Astrocyte (in vitro differentiated cells and primary cell): ENCODE results near the gene FABP1. TPM values are rescaled to one million over a fixed set of nuclear protein-coding genes. Genes with fewer than 3 reads are reported as not detected.

Experiments
- DNase-seq: peaks from one replicate; pipeline ENCODE4 v3.0.0-alpha.2; 2010; ENCODE audit warnings: low read depth
- FAIRE-seq: peaks from 2 replicates; lab custom pipeline; 2011; peaks lifted over from hg19 to GRCh38; lab: Jason Lieb, UNC
- H2AFZ ChIP-seq: 2 replicates; pipeline ENCODE4 v1.6.0; 2012; ENCODE audit warnings: low read depth, low read length, inconsistent platforms
- H3K27ac ChIP-seq: 2 replicates; pipeline ENCODE4 v1.5.1; 2011; ENCODE audit warnings: low read depth, low read length, inconsistent platforms
- H3K27me3 ChIP-seq: 2 replicates; pipeline ENCODE4 v1.6.0; 2011; ENCODE audit warnings: low read length, inconsistent platforms; ENCODE audit not compliant: insufficient read depth
- H3K36me3 ChIP-seq: 2 replicates; pipeline ENCODE4 v1.5.1; 2011; ENCODE audit warnings: low read length, inconsistent platforms; ENCODE audit not compliant: insufficient read depth
- H3K4me1 ChIP-seq: 2 replicates; pipeline ENCODE4 v1.5.1; 2011; ENCODE audit warnings: low read length, inconsistent platforms; ENCODE audit not compliant: insufficient read depth
- H3K4me2 ChIP-seq: 2 replicates; pipeline ENCODE4 v1.6.0; 2012; ENCODE audit warnings: low read length, inconsistent platforms
- H3K4me3 ChIP-seq: 2 replicates; pipeline ENCODE4 v1.5.1; 2011; ENCODE audit warnings: low read depth, mild to moderate bottlenecking, low read length, inconsistent platforms; ENCODE audit not compliant: insufficient read depth
- H3K79me2 ChIP-seq: 2 replicates; pipeline ENCODE4 v1.6.0; 2012; ENCODE audit warnings: mild to moderate bottlenecking, low read length, inconsistent platforms; ENCODE audit not compliant: insufficient read depth
- H3K9ac ChIP-seq: 2 replicates; pipeline ENCODE4 v1.6.0; 2012; ENCODE audit warnings: mild to moderate bottlenecking, low read length, inconsistent platforms
- H3K9me3 ChIP-seq: 2 replicates; pipeline ENCODE4 v1.5.1; 2012; ENCODE audit warnings: low read depth, mild to moderate bottlenecking, low read length, inconsistent platforms; ENCODE audit not compliant: insufficient read depth
- H4K20me1 ChIP-seq: 2 replicates; pipeline ENCODE4 v1.6.0; 2012; ENCODE audit warnings: low read length, inconsistent platforms; ENCODE audit not compliant: insufficient read depth
- H3K27ac Mint-ChIP-seq: one replicate; pipeline ENCODE4 v1.8.0; 2021; ENCODE audit warnings: mild to moderate bottlenecking, mixed read lengths; ENCODE audit not compliant: unreplicated experiment
- H3K27me3 Mint-ChIP-seq: one replicate; pipeline ENCODE4 v1.8.0; 2021; ENCODE audit warnings: low read depth, mixed read lengths; ENCODE audit not compliant: unreplicated experiment
- H3K36me3 Mint-ChIP-seq: one replicate; pipeline ENCODE4 v1.8.0; 2021; ENCODE audit warnings: low read depth, mixed read lengths; ENCODE audit not compliant: unreplicated experiment
- H3K4me1 Mint-ChIP-seq: one replicate; pipeline ENCODE4 v1.8.0; 2021; ENCODE audit warnings: low read depth, mixed read lengths; ENCODE audit not compliant: unreplicated experiment
- H3K4me3 Mint-ChIP-seq: one replicate; pipeline ENCODE4 v1.8.0; 2021; ENCODE audit warnings: mild to moderate bottlenecking, moderate library complexity, mixed read lengths; ENCODE audit not compliant: unreplicated experiment
- H3K9me3 Mint-ChIP-seq: one replicate; pipeline ENCODE4 v1.8.0; 2021; ENCODE audit warnings: mild to moderate bottlenecking, mixed read lengths; ENCODE audit not compliant: unreplicated experiment
- CTCF ChIP-seq: IDR thresholded peaks from 2 replicates; pipeline ENCODE4 v1.5.1; 2011; ENCODE audit warnings: low read depth, mild to moderate bottlenecking, inconsistent platforms, low read length, moderate library complexity; ENCODE audit not compliant: insufficient read depth
- EZH2 ChIP-seq: IDR thresholded peaks from 2 replicates; pipeline ENCODE4 v1.6.1; 2012; ENCODE audit warnings: mild to moderate bottlenecking, low read length, inconsistent platforms; ENCODE audit not compliant: insufficient read depth
- total RNA-seq: library from RNA; stranded (reverse); gene quantifications from 2 replicates; pipeline ENCODE4 v1.2.1, GENCODE V29; 2021

The FABP1 gene
- total RNA-seq, 1 donor from 2014 or later = not detected

DNA sequence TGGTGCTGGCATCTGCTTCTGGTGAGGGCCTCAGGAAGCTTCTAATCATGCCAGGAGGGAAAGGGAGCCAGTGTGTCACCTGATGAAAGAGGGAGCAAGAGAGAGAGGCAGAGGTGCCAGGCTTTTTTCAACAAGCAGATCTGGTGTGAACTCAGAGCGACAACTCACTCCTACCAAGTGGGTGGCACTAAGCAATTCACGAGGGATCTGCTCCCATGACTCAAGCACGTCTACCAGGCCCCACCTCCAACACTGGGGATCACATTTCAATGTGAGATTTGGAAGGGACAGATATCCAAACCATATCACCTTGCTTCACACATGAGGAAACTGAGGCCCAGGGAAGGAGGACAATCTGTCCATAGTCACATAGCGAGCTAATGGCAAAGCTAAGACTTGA, 19.1 kb downstream of the FABP1 start:
- Histone ChIP-seq H3K9ac (no peak overlapping the region), H3K27ac (no peak overlapping the region), H3K4me3 (no peak overlapping the region), H3K4me2 (no peak overlapping the region), H3K9me3 (no peaks in the 10 kb centered on the region), H2AFZ (no peak overlapping the region), H3K36me3 (no peaks in the 10 kb centered on the region), H3K4me1 (no peaks in the 10 kb centered on the region), H4K20me1 (no peaks in the 10 kb centered on the region), H3K27me3 (no peaks in the 10 kb centered on the region), H3K79me2 (no peaks in the 10 kb centered on the region)
- Mint-ChIP-seq H3K27me3 (peaks cover 6% of the 10 kb centered on the region), H3K4me1 (no peaks in the 10 kb centered on the region), H3K9me3 (no peaks in the 10 kb centered on the region), H3K4me3 (no peak overlapping the region), H3K36me3 (no peaks in the 10 kb centered on the region), H3K27ac (no peak overlapping the region)
- FAIRE-seq (no peak), DNase-seq (no peak)
- no peak for TF ChIP-seq CTCF
- TF ChIP-seq EZH2 = no peak

GRCh38 chr2:88100489-88100858, 27.4 kb downstream of the FABP1 start:
- Histone ChIP-seq H3K4me1 (no peaks in the 10 kb centered on the region), H2AFZ (no peak overlapping the region), H3K4me3 (no peak overlapping the region), H3K9me3 (no peaks in the 10 kb centered on the region), H4K20me1 (no peaks in the 10 kb centered on the region), H3K27ac (no peak overlapping the region), H3K4me2 (no peak overlapping the region), H3K9ac (no peak overlapping the region), H3K27me3 (no peaks in the 10 kb centered on the region), H3K36me3 (no peaks in the 10 kb centered on the region), H3K79me2 (no peaks in the 10 kb centered on the region)
- no peak overlapping the region for H3K4me3 Mint-ChIP-seq
- FAIRE-seq (no peak), DNase-seq (no peak)
- H3K36me3 Mint-ChIP-seq = no peaks in the 10 kb centered on the region
- TF ChIP-seq CTCF (no peak), EZH2 (no peak)
- H3K27me3 Mint-ChIP-seq = peaks cover 24% of the 10 kb centered on the region
- H3K9me3 Mint-ChIP-seq = peaks cover 3% of the 10 kb centered on the region
- no peak overlapping the region for H3K27ac Mint-ChIP-seq
- H3K4me1 Mint-ChIP-seq = no peaks in the 10 kb centered on the region

DNA sequence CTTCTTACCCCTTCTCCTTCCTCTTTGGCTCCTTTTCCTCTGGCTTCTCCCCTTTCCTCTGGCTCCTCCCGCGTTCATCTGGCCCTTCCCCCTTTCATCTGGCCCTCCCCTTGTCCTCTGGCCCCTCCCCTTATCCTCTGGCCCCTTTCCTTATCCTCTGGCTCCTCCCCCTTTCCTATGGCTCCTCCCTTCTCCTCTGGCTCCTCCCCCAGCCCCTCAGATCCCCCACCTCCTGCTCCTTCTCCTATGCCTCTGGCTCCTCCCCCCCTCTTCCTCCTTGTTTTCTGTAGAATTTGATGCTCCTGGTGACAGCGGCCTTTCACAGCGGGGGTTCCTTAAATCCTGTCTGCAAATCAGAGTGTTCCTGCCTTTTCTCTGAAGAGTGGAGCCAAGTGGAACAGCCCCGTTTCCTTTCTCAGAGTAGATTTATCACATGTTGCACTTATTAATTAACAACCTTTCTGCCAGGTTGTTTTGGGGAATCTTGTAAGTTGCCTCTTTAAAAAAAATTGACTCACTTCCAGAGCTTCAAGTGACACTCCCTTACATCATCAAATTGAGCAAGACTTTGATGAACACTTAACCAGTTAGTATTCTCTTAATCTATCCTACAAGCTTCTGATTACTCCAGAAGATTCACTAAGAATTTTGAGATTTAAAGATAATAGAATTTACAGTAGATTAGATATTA, 27.9 kb downstream of the FABP1 start:
- peaks cover 25% of the 10 kb centered on the region for H3K27me3 Mint-ChIP-seq
- no peak for FAIRE-seq
- Histone ChIP-seq H4K20me1 (no peaks in the 10 kb centered on the region), H3K9me3 (no peaks in the 10 kb centered on the region), H3K79me2 (no peaks in the 10 kb centered on the region), H3K27me3 (no peaks in the 10 kb centered on the region), H2AFZ (no peak overlapping the region), H3K4me1 (no peaks in the 10 kb centered on the region), H3K4me2 (no peak overlapping the region), H3K4me3 (no peak overlapping the region), H3K27ac (no peak overlapping the region), H3K9ac (no peak overlapping the region), H3K36me3 (no peaks in the 10 kb centered on the region)
- H3K4me1 Mint-ChIP-seq = no peaks in the 10 kb centered on the region
- TF ChIP-seq CTCF (no peak), EZH2 (no peak)
- H3K27ac Mint-ChIP-seq = no peak overlapping the region
- DNase-seq = no peak
- H3K4me3 Mint-ChIP-seq = no peak overlapping the region
- H3K9me3 Mint-ChIP-seq = peaks cover 3% of the 10 kb centered on the region
- H3K36me3 Mint-ChIP-seq = no peaks in the 10 kb centered on the region
